Measurements from ENCODE around the gene STAT4. TPM values are rescaled to one million over a fixed set of nuclear protein-coding genes. Genes with fewer than 3 reads are reported as not detected.

Gene STAT4
- total RNA-seq, 1 donor from 2014 or later = 37.8 TPM

DNA sequence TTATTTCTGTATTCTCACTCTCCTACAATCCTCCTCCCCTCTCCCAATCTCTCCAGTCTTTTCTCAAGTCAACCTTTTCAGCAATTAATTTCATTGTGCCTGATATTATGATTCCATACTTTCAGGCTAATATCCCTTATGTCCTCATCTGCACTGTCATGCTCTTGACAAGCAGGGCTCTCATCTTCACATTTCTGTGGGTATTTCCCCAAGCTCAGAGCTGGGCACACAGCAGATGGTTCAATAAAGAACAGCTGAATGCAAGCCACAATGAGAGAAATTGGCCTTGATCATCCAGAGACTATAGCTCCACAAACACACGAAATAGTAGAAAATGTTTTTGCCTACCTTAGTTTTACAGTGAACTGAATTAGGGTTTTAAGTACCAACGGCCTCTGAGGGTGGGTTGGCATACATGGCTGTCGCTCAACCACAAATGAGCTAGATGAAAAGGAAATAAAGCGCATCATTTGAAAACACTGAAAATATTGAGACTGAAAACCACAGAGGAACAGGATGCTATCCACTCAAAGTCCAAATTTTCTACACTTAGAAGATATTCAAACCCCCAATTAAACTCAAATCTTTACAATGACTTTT, 89.3 kb downstream of the STAT4 start:
- intact Hi-C loops (cut with DNase I) = no loop called here
- no peak for DNase-seq (ENCODE audit: low spot score)

DNA sequence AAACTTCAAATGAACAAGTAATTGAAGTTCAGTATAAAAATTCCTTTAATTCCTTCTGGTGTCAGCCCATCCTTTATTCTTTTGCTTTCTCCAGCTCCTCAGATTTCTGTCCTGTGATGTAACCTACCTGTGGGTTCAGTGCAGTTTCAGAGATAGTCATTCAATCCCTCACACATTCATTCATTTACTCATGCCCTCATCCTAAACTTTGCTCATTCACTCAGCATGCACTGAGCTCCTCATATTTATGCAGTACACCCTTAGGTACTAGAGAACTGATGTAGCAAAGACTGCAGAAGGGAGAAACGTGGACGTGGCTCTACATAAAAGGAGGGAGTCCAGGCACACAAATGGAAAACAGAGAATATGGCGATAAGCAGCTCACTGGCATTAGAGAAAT, 91.5 kb downstream of the STAT4 start:
- no peak for DNase-seq (ENCODE audit: low spot score)
- intact Hi-C loops (cut with DNase I) = no loop called here

DNA sequence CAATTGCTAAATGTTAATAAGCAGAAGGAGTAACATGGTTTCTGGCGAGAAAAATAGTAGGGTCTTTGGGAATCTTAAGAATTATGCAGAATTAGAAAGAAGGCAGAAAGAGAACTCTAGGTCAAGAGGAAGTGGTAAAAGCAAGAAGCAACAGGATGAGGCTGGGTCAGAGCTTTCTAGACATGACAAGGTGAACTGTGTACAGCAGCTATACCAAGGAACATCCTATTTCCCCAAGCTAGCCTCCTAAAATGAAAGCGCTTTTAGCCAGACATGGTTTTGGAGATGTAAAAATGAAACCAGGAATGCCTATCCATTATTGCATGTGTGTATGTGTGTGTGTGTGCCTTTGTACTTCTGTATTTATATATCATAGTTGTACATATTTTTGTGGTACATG, 94.6 kb downstream of the STAT4 start:
- intact Hi-C loops (cut with DNase I) = no loop called here
- DNase-seq (ENCODE audit: low spot score) = no peak

GRCh38 chr2:191053256-191053655, 97.5 kb downstream of the STAT4 start:
- intact Hi-C loops (cut with DNase I) = loop anchor here (2.0 to 5.0 kb wide), 3 partner anchors 102 to 469 kb away; no protein-coding TSS in a partner anchor

DNA sequence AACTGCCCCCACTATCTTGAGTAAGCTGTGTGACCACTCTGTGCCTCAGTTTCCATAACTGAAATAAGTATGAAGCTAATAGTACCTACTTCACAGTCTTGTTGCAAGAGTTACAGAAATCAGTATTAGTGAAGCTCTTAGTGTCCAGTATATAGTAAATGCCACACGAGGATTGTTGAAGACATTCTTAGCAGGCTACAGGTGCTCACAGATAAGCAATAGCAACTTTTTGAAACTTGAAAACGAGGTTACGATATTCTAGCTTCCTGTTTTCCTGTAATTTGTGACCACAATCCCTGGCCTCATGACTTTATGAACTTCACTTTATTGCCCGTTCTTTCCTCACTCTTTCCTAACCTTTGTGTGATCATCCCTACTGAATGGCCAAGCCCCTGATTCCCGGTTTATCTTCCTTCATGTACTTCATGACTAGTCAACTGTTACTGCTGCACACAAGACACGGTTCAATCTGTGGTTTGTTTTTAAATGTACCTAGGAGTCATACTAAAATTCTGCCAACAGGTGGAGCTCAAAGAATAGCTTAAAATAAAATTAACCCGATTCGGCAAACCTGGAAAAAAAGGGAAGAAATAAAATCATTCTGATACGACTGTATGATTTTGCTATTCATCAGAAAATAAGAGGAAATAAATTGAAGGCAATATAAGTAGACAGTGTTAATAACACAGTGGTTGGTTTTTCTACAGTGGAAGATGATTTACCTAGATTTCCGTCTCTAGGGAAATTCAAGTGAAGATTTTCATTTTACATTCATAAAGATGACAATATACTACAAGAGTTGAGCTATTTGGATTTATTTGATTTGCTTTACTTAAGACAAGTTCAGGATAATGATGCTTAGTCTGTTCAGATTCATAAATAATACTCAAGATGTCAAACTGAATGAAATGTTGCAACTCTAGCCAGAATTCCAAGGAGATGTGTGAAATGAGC, 98.7 kb downstream of the STAT4 start:
- intact Hi-C loops (cut with DNase I) = loop anchor here (2.0 to 5.0 kb wide), 3 partner anchors 103 to 470 kb away; no protein-coding TSS in a partner anchor
- DNase-seq (ENCODE audit: low spot score) = no peak

More at GRCh38 chr2:191053256-191053655, 97.5 kb downstream of the STAT4 start:
- DNase-seq (ENCODE audit: low spot score) = no peak

DNA sequence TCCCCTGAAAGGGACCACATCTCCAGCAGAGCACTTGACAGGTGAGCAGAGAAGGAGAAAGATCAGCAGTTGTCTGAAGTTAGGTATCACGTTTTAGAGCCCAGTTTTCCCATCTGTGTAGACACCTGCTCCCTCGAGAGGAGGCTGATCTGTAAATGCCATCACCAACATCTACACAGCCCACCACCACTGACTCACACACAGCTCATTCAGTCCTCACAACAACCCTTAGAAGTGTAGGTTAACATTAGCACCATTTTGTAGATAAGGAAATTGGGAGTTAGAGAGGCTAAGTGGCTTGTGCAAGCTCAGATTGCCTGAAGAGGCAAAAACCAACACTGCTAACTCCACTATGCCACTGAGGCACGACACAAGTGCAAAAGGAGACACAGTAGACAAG, 99.6 kb downstream of the STAT4 start:
- DNase-seq (ENCODE audit: low spot score) = no peak
- intact Hi-C loops (cut with DNase I) = loop anchor here (5.0 kb wide), 2 partner anchors 451 to 471 kb away; no protein-coding TSS in a partner anchor

GRCh38 chr2:191050640-191050987, 100.2 kb downstream of the STAT4 start:
- no peak for DNase-seq (ENCODE audit: low spot score)
- intact Hi-C loops (cut with DNase I) = loop anchor here (5.0 kb wide), 2 partner anchors 452 to 472 kb away; no protein-coding TSS in a partner anchor

GRCh38 chr2:191049728-191050639, 100.8 kb downstream of the STAT4 start:
- intact Hi-C loops (cut with DNase I) = loop anchor here (5.0 kb wide), 2 partner anchors 452 to 472 kb away; no protein-coding TSS in a partner anchor
- no peak for DNase-seq (ENCODE audit: low spot score)

DNA sequence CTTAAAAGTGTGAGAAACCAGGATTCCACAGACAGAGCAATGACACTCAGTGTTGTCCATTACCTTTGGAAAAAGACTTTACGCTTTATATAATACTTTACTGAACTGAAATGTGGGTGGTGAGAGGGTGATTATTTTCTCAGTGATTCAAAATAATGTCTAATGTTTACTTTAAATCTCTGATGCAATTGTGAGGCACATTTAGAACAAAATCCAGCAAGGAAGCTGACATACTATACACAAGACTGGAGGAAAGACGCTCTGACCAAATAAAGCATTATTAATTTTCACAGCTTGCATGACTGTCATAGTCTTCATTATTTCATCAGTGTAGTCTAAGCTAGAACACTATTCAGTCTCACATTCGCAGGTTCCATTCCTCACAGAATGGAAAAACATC, 102.7 kb downstream of the STAT4 start:
- intact Hi-C loops (cut with DNase I) = no loop called here
- no peak for DNase-seq (ENCODE audit: low spot score)

DNA sequence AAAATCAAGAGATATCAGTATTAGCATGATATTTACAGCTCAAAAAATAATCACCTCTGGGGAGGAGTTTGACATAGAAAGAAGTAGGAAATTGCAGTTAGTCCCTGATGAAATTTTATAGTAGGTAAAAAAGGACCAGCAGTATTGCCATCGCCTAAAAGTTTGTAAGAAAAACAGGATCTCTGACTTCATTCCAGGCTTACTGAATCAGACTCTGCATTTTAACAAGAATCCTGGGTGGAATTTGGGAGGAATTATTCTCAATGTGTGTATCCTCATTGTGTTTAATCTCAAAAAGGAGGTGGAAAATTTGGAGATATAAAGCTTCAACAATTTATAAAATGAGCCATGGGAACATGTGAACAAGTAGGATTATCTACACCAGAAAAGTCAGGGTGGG, 105.7 kb downstream of the STAT4 start:
- no peak for DNase-seq (ENCODE audit: low spot score)

DNA sequence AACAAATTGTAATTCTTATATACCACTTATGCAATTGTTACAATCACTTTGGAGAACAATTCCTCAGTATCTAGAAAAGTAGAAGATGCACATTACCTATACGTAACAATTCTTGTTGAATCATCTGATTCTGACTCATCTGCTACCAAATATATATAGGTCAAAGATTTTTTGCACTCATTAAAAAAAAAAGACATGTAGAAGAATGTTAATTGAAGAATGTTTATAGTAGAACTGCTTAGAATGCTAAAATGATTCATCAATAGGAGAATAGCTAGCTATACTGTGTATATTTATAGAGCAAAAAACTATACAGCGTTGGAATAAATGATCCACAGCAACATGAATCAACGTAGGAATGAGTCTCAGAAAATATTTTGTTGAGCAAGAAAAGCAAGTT, 107.4 kb downstream of the STAT4 start:
- DNase-seq (ENCODE audit: low spot score) = no peak
- intact Hi-C loops (cut with DNase I) = no loop called here

More for the DNA sequence above, 105.7 kb downstream of the STAT4 start:
- intact Hi-C loops (cut with DNase I) = no loop called here

- DNase-seq (ENCODE audit: low spot score) = no peak
- intact Hi-C loops (cut with DNase I) = no loop called here
Observed at GRCh38 chr2:191041418-191042161, 109.2 kb downstream of the STAT4 start.

GRCh38 chr2:191039616-191040015, 111.2 kb downstream of the STAT4 start:
- intact Hi-C loops (cut with DNase I) = no loop called here
- DNase-seq (ENCODE audit: low spot score) = no peak

GRCh38 chr2:191038741-191039140, 112.1 kb downstream of the STAT4 start:
- no peak for DNase-seq (ENCODE audit: low spot score)
- intact Hi-C loops (cut with DNase I) = no loop called here

- no peak for DNase-seq (ENCODE audit: low spot score)
- intact Hi-C loops (cut with DNase I) = no loop called here
Observed at GRCh38 chr2:191038241-191038725, 112.5 kb downstream of the STAT4 start.

DNA sequence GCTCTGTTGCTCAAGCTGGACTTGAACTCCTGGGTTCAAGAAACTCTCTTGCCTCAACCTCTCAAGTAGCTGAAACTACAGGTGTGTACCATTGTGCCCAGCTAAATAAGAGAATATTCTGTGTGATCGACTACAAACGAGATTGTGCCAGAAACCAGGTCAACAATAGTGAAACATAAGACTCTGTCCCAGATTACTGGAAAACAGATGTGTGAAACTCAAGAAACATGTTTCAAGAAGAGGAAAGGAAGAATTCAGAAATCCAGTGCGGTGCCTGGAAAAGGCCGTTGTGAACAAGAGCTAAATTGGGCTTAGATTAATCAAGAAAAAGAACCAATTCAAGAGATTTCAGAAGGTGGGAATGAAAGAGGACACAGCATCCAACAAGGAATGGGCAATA, 113.4 kb downstream of the STAT4 start:
- DNase-seq (ENCODE audit: low spot score) = no peak
- intact Hi-C loops (cut with DNase I) = no loop called here

- DNase-seq (ENCODE audit: low spot score) = no peak
- intact Hi-C loops (cut with DNase I) = no loop called here
Observed at GRCh38 chr2:191036363-191036762, 114.4 kb downstream of the STAT4 start.

DNA sequence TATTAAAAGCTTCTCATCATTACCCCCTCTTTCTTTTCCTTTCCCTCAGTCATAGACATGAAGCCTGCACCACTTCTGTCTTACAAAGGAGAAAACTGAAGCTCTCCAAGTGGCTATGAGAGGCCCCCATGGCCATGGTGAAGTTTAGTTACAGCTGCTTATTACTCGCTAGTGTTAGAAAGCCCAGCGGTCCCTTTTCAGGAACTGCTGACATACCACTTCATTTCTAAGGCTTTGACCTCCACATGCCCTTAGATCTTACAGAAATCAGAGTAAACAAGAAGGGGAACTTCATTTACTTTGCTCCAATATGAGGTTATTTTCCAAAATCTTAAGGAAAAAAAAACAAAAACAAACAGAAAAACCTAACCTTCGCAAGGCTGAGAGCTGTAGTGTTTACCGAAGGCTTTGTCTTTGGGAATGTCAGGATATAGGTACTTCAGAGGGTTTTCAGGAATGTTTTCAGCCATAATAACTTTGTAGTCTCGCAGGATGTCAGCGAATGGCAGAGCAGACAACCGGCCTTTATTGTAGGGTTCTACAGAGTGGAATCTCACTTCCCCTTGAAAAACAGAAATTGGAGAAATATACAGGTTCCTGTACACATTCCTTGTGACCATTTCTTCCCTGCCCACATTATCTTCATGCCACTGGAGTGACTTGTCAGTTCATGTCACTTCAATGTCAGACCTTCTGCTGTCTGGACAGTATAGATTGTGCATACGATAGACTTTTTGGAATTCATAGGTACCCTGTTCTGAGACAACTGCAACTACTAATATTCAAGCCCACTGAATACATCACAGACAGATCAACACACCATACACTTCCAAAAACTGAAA, 118.0 kb downstream of the STAT4 start:
- DNase-seq (ENCODE audit: low spot score) = no peak
- intact Hi-C loops (cut with DNase I) = loop anchor here (5.0 kb wide), 1 partner anchor 251 kb away; no protein-coding TSS in a partner anchor
